ENCODE measurements around the gene CCDC152. TPM values are rescaled to one million over a fixed set of nuclear protein-coding genes. Genes with fewer than 3 reads are reported as not detected.

The CCDC152 gene
- total RNA-seq, 1 donor from 2014 or later, result 0.45 TPM

- no peak for DNase-seq (ENCODE audit: low spot score)
Measured at GRCh38 chr5:42851481-42851880, 94.9 kb downstream of the CCDC152 start.

Other genes starting within 250 kb of the CCDC152 start
- 807 TPM for gene SELENOP, start 55.1 kb downstream of the CCDC152 start, total RNA-seq

All from mesenteric fat pad (tissue), 1 donor.